Hematopoietic multipotent progenitor cell (in vitro differentiated cells): ENCODE results near the gene PFKFB3. TPM values are rescaled to one million over a fixed set of nuclear protein-coding genes. Genes with fewer than 3 reads are reported as not detected.
"Not testable (repeated sequence)": the region's sequence is repeated elsewhere in the genome, so short reads cannot be mapped to it uniquely, and the experiment has no call there.

Experiments
- DNase-seq, 3 donors: peaks; one replicate each; pipeline ENCODE4 v3.0.0-alpha.2; 2011 to 2015; ENCODE audit warnings: low read depth in 2 of 3, low spot score in 2 of 3
- total RNA-seq: library from RNA; depleted of rRNA; stranded (reverse); fragments of >200 nt; gene quantifications from one replicate; pipeline ENCODE4 v1.2.3, GENCODE V29; 2012

Gene PFKFB3
- total RNA-seq, 1 donor: 35.0 TPM

DNA sequence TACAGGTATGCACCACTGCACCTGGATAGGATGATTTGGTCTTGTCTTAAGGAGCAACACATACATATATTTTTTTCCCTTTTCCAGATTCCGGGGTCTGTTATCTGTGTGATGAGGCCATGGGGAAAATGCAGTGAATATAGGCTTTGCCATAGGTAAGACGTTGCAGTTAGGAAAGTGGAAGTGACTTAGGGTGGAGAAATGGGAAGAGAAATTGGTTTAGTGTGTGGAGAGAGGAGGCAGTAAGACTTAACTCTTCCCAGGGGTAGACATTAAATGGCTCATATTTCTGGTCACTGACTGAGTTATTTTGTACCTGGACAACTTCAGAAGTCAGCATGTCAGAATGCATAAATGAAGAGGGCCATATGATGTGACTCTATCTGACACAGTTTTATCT is 66.7 kb downstream of the PFKFB3 start:
- no peak for DNase-seq

DNA sequence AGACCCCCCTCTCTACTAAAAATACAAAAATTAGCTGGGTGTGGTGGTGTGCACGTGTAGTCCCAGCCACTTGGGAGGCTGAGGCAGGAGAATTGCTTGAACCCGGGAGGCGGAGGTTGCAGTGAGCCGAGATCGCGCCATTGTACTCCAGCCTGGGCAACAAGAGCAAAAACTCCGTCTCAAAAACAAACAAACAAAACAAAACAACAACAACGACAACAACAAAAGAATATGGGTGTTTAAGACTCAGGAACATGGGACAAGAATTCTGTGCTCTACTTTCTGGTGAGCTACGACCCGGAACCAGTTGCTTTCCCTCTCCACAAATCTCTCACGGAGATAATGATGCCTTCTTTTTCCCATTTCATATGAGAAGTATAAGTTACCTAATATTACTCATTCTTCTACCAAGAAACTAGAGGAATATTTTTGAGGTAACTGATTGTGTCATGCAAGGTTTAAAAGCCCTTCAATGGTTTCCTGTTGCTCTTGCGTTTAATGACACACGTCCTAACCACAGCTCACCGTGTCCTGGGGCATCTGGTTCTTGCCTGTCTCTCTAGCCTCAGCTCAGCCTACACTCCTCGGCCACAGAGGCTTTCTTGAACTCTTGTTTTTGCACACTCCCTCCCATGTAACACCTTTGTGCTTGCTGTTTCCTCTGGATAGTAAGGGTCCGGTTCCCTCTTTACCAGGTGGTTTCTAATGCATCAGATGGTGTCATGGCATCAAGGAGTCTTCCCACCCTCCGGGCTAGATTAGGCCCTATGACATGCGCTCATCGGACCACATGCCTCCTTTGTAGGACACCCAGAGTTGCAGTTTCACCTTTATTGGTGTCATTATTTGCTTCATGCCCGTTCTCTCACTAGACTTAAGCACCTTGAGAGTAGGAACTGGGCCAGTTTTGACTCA is 67.5 kb downstream of the PFKFB3 start:
- DNase-seq: peak; percentile 33 to 61 (median 55)

DNA sequence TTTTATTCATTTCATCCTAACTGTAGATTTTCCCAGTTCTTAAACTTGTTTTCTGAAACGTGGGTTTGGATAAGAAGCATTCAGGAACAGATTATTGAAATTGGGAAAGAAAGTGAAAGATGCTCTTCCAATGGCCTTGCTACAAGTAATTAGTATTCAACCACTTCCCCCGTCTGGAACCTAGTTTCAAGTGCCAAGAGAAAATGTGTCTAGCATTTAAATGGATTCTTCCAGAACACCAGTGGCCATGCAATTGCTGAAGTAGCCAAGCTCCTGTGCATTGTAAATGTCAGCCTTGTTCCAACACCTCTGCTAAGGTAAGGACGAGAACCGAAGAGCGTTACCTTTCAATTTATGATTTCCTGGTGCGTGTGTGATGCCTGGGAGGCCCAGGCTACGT is 68.2 kb downstream of the PFKFB3 start:
- no peak for DNase-seq

DNA sequence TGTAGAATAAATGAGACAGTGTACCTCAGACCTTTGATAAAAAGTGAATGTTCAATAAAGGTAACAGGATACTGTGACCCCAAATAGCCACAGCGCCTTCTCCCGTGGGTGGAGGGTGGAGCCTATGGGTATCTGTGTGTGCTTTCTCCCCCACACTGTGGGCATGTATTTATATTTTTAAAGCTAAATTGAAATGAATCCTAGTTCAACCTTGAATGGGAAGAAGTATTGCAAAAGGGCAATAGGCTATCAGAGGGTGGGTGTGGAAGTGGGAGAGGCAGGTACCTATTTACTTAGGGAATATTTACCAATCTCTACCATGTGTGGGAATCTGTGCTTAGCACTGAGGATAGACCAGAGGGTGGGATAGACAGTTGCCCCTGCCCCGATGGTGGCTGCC is 68.9 kb downstream of the PFKFB3 start:
- no peak for DNase-seq

DNA sequence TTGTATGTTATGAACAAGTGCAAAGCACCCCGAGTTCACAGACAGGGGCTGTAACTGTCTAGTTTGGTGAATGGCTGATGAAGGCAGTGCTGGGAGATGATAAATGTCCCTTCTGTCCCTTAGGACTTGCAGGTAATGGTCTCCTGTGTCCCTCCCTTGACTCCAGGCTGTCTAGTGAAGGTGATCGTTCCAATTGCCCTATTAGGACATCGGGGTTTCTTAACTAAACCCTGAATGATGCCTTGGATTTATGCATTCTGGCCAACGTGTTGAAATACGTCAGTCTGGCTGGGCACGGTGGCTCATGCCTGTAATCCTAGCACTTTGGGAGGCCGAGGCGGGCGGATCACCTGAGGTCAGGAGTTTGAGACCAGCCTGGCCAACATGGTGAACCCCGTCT is 69.4 kb downstream of the PFKFB3 start:
- no peak for DNase-seq

DNA sequence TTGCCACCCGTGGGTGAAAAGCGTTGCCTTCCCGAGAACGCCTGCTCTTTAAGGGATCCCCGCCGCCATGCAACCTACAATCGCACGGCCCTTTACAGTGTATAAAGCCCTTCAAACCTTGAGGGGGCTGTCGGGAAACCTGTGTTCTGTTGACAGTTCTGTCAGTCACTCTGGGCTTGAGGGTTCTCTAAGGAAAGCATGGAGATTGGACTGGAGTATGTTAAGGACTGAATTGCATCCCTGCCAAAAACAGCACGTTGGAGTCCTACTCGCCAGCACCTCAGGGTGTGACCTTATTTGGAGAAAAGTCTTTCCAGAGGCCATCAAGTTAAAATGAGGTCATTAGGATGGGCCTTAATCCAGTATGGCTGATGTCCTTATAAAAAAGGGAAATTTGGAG is 70.6 kb downstream of the PFKFB3 start:
- no peak for DNase-seq

DNA sequence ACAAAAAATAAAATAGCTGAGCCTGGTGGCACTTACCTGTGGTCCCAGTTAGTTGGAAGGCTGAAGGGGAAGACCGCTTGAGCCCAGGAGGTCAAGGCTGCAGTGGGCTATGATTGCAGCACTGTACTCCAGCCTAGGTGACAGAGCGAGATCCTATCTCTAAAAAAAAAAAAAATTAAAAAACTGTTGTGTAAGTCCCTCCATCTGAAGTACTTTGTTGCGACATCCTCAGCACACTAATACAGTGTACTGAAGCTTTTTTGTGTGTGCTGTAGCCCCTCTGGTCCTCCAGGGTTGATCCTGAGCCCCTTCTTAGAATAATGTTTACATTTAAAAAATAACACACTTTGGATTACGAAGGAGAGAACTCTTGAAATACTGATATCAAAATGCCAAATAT is 71.3 kb downstream of the PFKFB3 start:
- DNase-seq: no peak

DNA sequence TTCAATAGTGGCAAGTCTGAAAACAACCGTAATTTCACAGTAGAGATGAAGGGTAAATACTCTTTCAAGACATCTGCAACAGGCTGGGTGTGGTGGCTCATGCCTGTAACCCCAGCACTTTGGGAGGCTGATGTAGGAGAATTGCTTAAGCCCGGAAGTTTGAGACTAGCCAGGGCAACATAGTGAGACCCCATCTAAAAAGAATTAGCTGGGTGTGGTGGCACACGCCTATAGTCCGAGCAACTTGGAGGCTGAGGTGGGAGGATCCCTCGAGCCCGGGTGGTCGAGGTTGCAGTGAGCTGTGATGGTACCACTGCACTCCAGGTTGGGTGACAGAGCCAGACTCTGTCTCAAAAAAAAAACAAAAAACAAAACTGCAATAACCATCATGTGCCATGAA is 71.8 kb downstream of the PFKFB3 start:
- no peak for DNase-seq

DNA sequence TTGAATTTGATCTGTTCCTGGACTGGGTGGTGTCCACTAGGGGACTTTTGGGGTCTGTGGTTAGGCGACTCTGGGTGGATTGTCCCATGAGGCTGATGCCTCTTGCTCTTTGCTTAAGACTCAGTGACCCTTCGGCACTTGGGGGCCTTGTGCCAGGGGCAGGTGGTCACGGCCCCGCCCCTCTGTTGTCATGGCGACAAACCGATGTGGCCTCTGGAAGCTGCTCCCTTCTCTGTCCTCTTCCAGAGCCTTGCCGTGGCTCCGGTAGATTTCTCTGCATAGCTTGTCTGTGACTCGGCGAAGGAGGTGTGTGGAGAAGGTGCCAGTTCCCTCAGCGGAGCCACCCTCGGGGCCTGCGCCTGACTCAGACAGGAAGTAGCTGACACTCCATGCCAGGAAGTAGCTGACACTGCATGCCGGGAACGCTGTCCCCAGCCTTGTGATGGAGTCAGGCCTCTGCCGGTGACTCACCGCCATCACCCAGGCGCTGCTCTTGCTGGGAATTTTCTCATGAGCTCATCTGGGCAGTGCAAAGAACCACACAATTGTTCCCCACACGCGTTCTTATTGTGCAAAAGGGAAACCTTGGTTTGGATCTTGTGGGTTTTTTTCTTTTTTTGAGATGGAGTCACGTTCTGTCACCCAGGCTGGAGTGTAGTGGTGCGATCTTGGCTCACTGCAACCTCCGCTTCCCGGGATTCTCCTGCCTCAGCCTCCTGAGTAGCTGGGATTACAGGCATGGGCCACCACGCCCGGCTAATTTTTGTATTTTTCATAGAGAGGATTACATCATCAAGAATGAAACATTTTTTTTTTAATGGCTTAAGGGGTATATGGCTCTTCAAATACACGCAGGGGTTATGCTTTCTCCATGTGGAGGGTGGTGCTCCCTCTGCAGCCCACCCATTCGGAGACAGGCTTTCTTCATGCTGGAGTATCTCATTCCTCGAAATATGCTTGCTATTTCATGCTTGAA is 72.6 kb downstream of the PFKFB3 start:
- DNase-seq: peak; percentile 51 to 94 (median 93)

DNA sequence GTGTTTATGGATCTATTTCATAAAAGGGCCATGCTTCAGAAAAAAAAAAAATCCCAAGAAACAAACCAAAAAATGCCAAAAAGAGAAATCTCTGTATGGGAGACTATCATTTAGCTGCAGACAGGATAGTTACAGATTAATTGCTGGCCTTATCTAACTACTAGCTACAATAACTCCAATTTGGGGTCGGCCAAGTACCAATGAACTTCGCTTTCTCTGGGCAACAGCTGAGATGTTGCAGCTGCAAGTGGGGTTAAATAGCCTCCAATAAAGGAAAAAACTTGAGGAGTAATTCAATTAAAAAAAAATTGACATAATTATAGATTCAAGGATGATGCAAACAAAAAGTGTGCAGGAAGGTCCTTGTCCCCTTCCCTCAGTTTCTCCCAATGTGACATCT is 73.6 kb downstream of the PFKFB3 start:
- DNase-seq: no peak

DNA sequence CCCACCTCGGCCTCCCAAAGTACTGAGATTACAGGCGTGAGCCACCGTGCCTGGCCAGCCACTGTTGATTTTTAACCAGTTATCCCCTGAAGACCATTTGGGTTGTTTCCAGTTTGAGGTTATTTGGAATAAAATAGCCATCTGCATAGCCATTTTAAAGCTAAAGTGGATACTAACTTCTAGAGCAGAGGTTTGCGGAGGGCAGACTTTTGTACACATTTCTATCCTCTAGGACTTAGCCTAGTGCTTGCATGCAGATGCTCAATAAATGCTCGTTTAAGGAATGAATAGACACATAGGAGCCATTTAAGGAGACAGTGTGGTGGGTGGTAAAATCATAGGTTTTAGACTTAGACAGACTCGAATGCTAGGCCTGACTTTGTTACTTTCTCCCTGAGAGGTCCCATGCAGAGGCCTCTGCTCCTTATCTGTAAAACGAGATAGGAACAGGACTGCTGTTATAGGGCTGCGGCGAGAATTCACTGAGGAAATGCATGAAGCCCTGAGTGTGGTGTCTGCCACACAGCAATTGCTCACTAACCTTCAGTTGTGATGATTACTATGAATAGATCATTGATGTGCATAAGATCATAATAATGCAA is 75.9 kb downstream of the PFKFB3 start:
- DNase-seq: no peak

DNA sequence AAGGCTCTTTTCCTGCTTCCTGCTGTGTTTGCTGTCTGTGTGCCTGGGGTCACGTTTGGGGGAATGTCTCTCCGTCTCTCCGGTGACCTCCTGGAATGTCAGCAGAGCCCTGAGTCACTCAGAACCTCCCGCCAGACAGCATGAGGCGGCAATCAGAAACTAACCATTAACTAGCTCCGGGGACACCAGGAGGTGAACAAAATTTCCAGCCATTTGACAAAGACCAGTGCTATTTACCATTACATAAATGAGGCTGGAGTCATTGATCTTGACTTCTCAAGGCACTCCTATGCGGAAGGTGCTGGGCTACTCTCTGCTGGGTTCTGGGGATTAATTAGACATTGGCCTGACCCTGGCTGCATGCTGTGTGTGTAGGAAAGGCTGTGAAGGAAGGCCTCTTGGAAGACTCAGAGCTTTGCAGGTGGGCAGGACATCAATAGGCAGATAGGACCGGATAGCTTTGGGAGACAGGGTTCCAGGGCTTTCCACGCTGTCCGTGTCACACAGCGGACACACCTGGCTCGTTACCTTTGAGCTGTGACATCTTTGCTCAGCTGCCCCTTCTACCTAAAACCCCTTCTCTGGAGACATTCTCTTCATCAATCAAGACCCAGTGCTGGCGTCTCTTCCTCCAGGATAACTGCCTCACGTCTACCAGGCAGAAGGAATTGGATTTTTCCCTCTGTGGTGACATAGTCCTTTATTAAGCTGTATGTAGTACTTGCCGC is 77.0 kb downstream of the PFKFB3 start:
- no peak for DNase-seq

DNA sequence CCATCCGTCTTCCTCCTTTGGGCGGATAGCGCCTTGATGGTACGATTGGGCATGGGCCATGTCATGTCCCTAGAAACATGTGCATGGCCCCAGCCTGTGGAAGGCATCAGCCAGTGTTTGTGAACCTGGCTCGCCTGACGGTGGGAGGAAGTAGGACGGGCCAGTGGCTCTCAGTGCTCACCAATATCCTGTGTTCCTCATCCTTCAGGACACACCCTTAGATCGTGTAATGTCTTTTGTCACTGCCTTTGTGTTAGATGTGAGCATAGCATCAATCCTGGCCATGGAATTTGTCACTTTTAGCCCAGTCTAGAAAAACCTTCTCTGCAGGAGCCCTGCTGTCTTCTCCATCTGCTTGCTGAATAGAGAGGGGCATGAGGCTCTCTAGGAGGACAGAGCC is 77.6 kb downstream of the PFKFB3 start:
- no peak for DNase-seq

DNA sequence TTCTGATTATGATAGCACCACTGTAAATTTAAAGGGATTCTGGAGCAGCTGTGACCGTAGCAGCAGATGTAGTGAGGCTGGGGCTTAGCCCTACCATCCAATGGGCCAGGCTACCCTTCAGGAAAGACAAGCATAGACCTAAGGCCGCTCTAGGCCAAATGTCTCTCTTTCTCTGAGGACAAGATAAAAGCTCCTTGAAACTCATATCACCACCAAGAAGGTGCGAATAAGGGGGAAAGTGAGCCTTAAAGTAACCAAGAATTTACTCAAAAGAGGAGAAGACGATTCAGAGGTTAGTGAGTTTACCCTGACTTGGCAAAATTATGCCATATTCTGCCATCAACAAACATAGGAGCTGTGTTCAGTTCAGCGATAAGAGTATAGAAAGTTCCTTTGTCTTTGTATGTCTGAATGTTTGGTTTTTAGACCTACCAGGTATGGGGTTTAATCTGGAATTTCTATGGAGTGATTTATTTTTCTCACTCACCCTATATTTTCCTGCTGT is 79.8 kb downstream of the PFKFB3 start:
- DNase-seq: no peak

DNA sequence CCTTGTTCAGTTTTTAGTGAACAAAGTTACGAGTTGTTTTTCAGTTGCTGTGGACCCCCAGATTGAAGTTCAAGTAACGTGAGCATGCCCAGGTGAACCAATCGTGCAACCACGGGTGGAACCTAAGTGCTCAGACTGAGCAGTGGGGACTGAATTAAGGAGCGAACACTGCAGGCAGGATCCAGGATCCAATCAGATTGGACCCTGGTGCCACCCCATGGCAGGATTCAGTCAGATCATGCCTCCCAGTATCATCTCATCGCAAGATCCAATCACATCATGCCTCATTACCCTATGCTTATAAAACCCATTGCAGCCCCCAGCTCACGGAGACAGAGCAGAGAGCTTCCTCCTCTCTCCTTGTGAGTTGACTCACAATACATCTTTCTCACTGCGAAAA is 80.9 kb downstream of the PFKFB3 start:
- DNase-seq: no peak

DNA sequence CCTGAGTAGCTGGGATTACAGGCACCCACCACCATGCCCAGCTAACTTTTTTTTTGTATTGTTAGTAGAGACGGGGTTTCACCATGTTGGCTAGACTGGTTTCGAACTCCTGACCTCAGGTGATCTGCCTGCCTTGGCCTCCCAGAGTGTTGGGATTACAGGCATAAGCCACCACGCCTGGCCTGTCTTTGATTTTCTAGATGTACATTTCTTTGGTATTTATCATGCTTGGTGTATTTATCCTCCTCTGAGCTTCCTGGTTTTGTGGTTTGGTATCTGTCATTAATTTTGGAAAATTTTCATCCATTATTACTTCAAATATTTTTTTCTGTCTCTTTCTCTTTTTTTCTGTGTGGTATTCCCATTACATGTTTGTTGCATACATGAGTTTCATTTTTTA is 87.9 kb downstream of the PFKFB3 start:
- DNase-seq: not testable (repeated sequence)

DNA sequence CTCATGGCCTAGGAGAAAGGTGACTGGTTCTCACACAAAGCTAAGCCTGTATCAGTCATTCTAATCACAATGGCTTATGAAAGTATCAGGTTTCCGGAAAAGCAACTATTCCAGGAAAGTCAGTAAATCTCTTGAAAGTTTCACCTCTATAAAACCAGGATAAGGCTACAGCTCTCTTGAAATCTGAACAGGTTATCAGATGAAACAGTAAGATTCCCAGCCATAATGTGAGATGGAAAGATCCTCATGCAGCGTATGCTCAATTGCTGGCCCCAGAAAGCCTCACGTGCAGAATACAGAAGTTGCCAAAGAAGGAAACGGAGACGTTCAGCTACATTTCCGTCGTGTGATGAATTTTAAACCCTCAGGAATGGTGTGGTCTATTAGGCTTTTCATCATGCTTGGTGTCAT is 90.0 kb downstream of the PFKFB3 start:
- DNase-seq: no peak

DNA sequence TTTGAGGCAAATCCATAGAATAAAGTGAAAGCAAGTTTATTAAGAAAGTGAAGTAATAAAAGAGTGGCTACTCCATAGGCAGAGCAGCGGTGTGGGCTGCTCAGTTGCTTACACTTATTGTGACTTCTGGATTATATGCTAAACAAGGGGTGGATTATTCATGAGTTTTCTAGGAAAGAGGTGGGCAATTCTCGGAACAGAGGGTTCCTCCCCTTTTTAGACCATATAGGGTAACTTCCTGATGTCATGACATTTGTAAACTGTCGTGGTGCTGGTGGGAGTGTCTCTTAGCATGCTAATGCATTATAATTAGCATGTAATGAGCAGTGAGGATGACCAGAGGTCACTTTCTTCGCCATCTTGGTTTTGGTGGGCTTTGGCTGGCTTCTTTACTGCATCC is 93.7 kb downstream of the PFKFB3 start:
- DNase-seq: not testable (repeated sequence)

DNA sequence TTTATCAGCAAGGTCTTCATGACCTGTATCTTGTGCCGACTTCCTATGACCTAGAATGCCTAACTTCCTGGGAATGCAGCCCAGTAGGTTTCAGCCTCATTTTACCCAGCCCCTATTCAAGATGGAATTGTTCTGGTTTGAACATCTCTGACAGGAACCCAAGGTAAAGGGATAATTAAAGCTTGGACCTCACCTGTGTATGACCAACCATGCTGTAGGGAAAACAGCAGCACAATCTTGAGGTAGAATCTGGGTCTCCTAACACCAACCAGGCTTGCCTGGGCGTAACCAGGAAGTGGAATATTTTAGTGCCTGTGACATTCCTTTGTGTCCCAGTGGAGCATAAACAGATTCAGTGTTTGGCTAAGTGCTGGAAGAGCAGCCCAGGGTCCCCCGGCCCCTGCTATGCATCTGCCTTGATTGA is 94.1 kb downstream of the PFKFB3 start:
- DNase-seq: no peak

DNA sequence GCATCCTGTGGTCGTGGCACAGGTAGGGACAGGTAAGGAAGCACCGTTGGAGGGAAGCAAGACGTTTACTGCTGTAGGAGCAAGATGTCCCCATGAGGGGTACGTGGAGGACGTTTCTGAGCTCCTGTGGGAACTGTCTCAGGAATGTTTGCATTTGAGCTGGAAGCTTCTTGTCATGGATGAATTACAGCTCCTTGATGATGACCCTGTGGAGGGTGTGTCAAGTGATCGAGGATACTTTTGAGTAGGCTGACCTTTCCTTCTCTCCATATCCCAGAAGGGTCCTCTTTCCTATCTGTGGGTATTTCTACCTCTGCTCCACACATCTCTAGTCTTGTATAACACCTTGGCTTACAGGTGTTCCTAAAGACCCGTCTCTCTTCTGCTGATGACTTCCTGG is 94.8 kb downstream of the PFKFB3 start:
- no peak for DNase-seq
